Ovary (tissue), 3 donors: Measurements from ENCODE around the gene CDKN2AIPNL.

Source experiments
- CTCF ChIP-seq, 3 donors: fragments of 450-650 bp in 2 of 3; fragments of 200-600 bp in 1 of 3; IDR thresholded peaks; one replicate each; pipeline versions ENCODE4 v1.5.1 to v1.8.0; 2016 to 2022; ENCODE audit warnings: antibody characterized with exemption in 3 of 3, mild to moderate bottlenecking in 1 of 3
- EP300 ChIP-seq: sonication (generic); formaldehyde crosslinking; IDR thresholded peaks from one replicate; pipeline ENCODE4 v1.6.1; 2017; ENCODE audit warnings: antibody characterized with exemption
- donor health status: DM: no; HTN: no; CAD: no.

- TF ChIP-seq EP300 (no peak), CTCF (IDR thresholded peaks at IDR 0.05) (no peak)
These were observed 25.1 kb upstream of the CDKN2AIPNL start for GRCh38 chr5:134436523-134437339.
